ENCODE results near the gene OXT.
"Not testable (repeated sequence)": the region's sequence is repeated elsewhere in the genome, so short reads cannot be mapped to it uniquely, and the experiment has no call there.

OXT gene

GRCh38 chr20:3071610-3072529, at the start of gene OXT:
Gene OXT, plus strand, starts transcription at chr20:3071620. Its CDS starts 36 bp downstream, at chr20:3071656.
- DNase-seq = peak; percentile 79

- no peak for DNase-seq
Measured at GRCh38 chr20:3021777-3022176, 49.6 kb upstream of the OXT start.

- DNase-seq = not testable (repeated sequence)
Measured at GRCh38 chr20:3022559-3023490, 48.6 kb upstream of the OXT start.

GRCh38 chr20:3027987-3028386, 43.4 kb upstream of the OXT start:
- no peak for DNase-seq

- DNase-seq = no peak
Measured at GRCh38 chr20:3031524-3032147, 39.8 kb upstream of the OXT start.

- DNase-seq = no peak
Measured at GRCh38 chr20:3032624-3033023, 38.8 kb upstream of the OXT start.

- DNase-seq = no peak
Measured at GRCh38 chr20:3037654-3038053, 33.8 kb upstream of the OXT start.

- DNase-seq = no peak
Measured at GRCh38 chr20:3038454-3038853, 33.0 kb upstream of the OXT start.

GRCh38 chr20:3039426-3039825, 32.0 kb upstream of the OXT start:
- DNase-seq = no peak

- no peak for DNase-seq
Measured at GRCh38 chr20:3040086-3040485, 31.3 kb upstream of the OXT start.

- no peak for DNase-seq
Measured at GRCh38 chr20:3041854-3042409, 29.5 kb upstream of the OXT start.

GRCh38 chr20:3042625-3043024, 28.8 kb upstream of the OXT start:
- DNase-seq = no peak

GRCh38 chr20:3043322-3043721, 28.1 kb upstream of the OXT start, which contains the start of gene GNRH2:
Gene GNRH2, plus strand, starts transcription at chr20:3043622. Its CDS starts 793 bp downstream, at chr20:3044415.
- DNase-seq = no peak

- no peak for DNase-seq
Measured at GRCh38 chr20:3044336-3044965, 27.0 kb upstream of the OXT start.

- peak; percentile 62 for DNase-seq
Measured at GRCh38 chr20:3045042-3045815, 26.2 kb upstream of the OXT start.

GRCh38 chr20:3045816-3046676, 25.4 kb upstream of the OXT start, which contains the start of gene MRPS26:
Gene MRPS26, plus strand, starts transcription at chr20:3046052. Its CDS starts 17 bp downstream, at chr20:3046069.
- DNase-seq = peak; percentile 77

- no peak for DNase-seq
Measured at GRCh38 chr20:3046677-3047462, 24.6 kb upstream of the OXT start.

- DNase-seq = no peak
Measured at GRCh38 chr20:3047486-3048419, 23.7 kb upstream of the OXT start.
